GM12864 (cell line): ENCODE results near the gene GAP43.
"Not testable (repeated sequence)": the region's sequence is repeated elsewhere in the genome, so short reads cannot be mapped to it uniquely, and the experiment has no call there.

Experiments used
- DNase-seq: peaks from one replicate; pipeline ENCODE4 v3.0.0-alpha.2; 2011; ENCODE audit warnings: low read depth
- H3K4me3 ChIP-seq: 2 replicates; pipeline ENCODE4 v1.5.1; 2011; ENCODE audit warnings: mild to moderate bottlenecking, low read depth, low read length, control low read depth
- CTCF ChIP-seq: IDR thresholded peaks from 2 replicates; pipeline ENCODE4 v1.5.1; 2011; ENCODE audit warnings: low read depth, mild to moderate bottlenecking, moderate library complexity, low read length, control low read depth, inconsistent platforms; ENCODE audit errors: missing control alignments

GAP43 gene

GRCh38 chr3:115715241-115715745 is 92.0 kb downstream of the GAP43 start:
- H3K4me3 ChIP-seq: no peak overlapping the region
- no peak for TF ChIP-seq CTCF
- DNase-seq: no peak

- no peak overlapping the region for H3K4me3 ChIP-seq
- DNase-seq: no peak
- no peak for TF ChIP-seq CTCF
Observed at GRCh38 chr3:115720983-115721382, 97.7 kb downstream of the GAP43 start.

- no peak for TF ChIP-seq CTCF
- DNase-seq: no peak
- no peak overlapping the region for H3K4me3 ChIP-seq
Observed at GRCh38 chr3:115725800-115726199, 102.5 kb downstream of the GAP43 start.

GRCh38 chr3:115727135-115727534 is 103.8 kb downstream of the GAP43 start:
- no peak for DNase-seq
- TF ChIP-seq CTCF: no peak
- no peak overlapping the region for H3K4me3 ChIP-seq

- no peak for TF ChIP-seq CTCF
- H3K4me3 ChIP-seq: no peak overlapping the region
- no peak for DNase-seq
Observed at GRCh38 chr3:115728013-115728412, 104.7 kb downstream of the GAP43 start.

GRCh38 chr3:115736341-115736740 is 113.0 kb downstream of the GAP43 start:
- DNase-seq, H3K4me3 ChIP-seq: not testable (repeated sequence)

GRCh38 chr3:115741650-115742049 is 118.3 kb downstream of the GAP43 start:
- DNase-seq: no peak
- no peak for TF ChIP-seq CTCF
- no peak overlapping the region for H3K4me3 ChIP-seq

- DNase-seq, H3K4me3 ChIP-seq: not testable (repeated sequence)
Observed at GRCh38 chr3:115744516-115744915, 121.2 kb downstream of the GAP43 start.

- DNase-seq, H3K4me3 ChIP-seq: not testable (repeated sequence)
Observed at GRCh38 chr3:115752978-115753377, 129.7 kb downstream of the GAP43 start.
